Neural cell (in vitro differentiated cells): ENCODE measurements around the gene PICALM. TPM values are rescaled to one million over a fixed set of nuclear protein-coding genes. Genes with fewer than 3 reads are reported as not detected.

Source experiments
- H2AFZ ChIP-seq: fragments of 200-600, 300-800 bp; sonication (generic), shearing (Covaris generic); 2 replicates; pipeline ENCODE4 v1.6.0; 2014; ENCODE audit warnings: low read depth, mild to moderate bottlenecking, antibody characterized with exemption, low read length, moderate library complexity
- H3F3A ChIP-seq: fragments of 200-600 bp; shearing (Covaris generic); 2 replicates; pipeline ENCODE4 v1.6.1; 2016; ENCODE audit warnings: mild to moderate bottlenecking, moderate library complexity, mixed read lengths, antibody characterized with exemption, low read length; ENCODE audit not compliant: insufficient read depth, poor library complexity, severe bottlenecking
- H3K27ac ChIP-seq: fragments of 200-600, 300-800 bp; sonication (generic), shearing (Covaris generic); 2 replicates; pipeline ENCODE4 v1.5.1; 2014; ENCODE audit warnings: mild to moderate bottlenecking, low read length, moderate library complexity
- H3K27me3 ChIP-seq: fragments of 300-800, 200-600 bp; sonication (generic), shearing (Covaris generic); 2 replicates; pipeline ENCODE4 v1.6.0; 2014; ENCODE audit warnings: mild to moderate bottlenecking, low read depth, low read length, moderate library complexity; ENCODE audit not compliant: insufficient read depth
- H3K36me3 ChIP-seq: fragments of 300-800, 200-600 bp; sonication (generic), shearing (Covaris generic); 2 replicates; pipeline ENCODE4 v1.5.1; 2014; ENCODE audit warnings: mild to moderate bottlenecking, antibody characterized with exemption, low read length, moderate library complexity; ENCODE audit not compliant: insufficient read depth
- H3K4me2 ChIP-seq: fragments of 300-800, 200-600 bp; sonication (generic), shearing (Covaris generic); 2 replicates; pipeline ENCODE4 v1.6.0; 2014; ENCODE audit warnings: mild to moderate bottlenecking, low read length
- H3K4me3 ChIP-seq: fragments of 300-800, 200-600 bp; sonication (generic), shearing (Covaris generic); 2 replicates; pipeline ENCODE4 v1.5.1; 2014; ENCODE audit warnings: mild to moderate bottlenecking, low read length, moderate library complexity
- H3K79me2 ChIP-seq: fragments of 200-600 bp; shearing (Covaris generic); replicated peaks from 2 replicates; pipeline ENCODE4 v1.6.0; 2014; ENCODE audit warnings: mild to moderate bottlenecking, low read length, moderate library complexity; ENCODE audit not compliant: insufficient read depth
- H3K9ac ChIP-seq: fragments of 300-800, 200-600 bp; sonication (generic), shearing (Covaris generic); 2 replicates; pipeline ENCODE4 v1.6.1; 2016; ENCODE audit warnings: mild to moderate bottlenecking, low read length, mixed read lengths
- H3K9me2 ChIP-seq: fragments of 200-600 bp; shearing (Covaris generic); 2 replicates; pipeline ENCODE4 v1.6.1; 2016; ENCODE audit warnings: mild to moderate bottlenecking, low read length, mixed read lengths; ENCODE audit not compliant: insufficient read depth
- H3K9me3 ChIP-seq: fragments of 200-600, 300-800 bp; sonication (generic), shearing (Covaris generic); 2 replicates; pipeline ENCODE4 v1.6.1; 2016; ENCODE audit warnings: mild to moderate bottlenecking, mixed run types, low read length, moderate library complexity, mixed read lengths
- H4K20me1 ChIP-seq: fragments of 200-600 bp; shearing (Covaris generic); 2 replicates; pipeline ENCODE4 v1.6.1; 2016; ENCODE audit warnings: mild to moderate bottlenecking, mixed run types; ENCODE audit not compliant: insufficient read depth
- CTCF ChIP-seq: fragments of 450-650 bp; IDR thresholded peaks from 2 replicates; pipeline ENCODE4 v1.5.1; 2014; ENCODE audit warnings: antibody characterized with exemption, mild to moderate bottlenecking, moderate library complexity; ENCODE audit not compliant: poor library complexity, severe bottlenecking
- EP300 ChIP-seq: fragments of 450-650 bp; conservative IDR thresholded peaks from 2 replicates; pipeline ENCODE4 v1.6.1; 2014; ENCODE audit warnings: antibody characterized with exemption, mild to moderate bottlenecking, moderate library complexity; ENCODE audit not compliant: poor library complexity, severe bottlenecking
- EZH2 ChIP-seq: fragments of 200-600, 300-800 bp; shearing (Covaris generic), sonication (generic); IDR thresholded peaks from 2 replicates; pipeline ENCODE4 v1.6.1; 2014; ENCODE audit warnings: antibody characterized with exemption, low read length, borderline replicate concordance, mild to moderate bottlenecking; ENCODE audit not compliant: insufficient read depth, poor library complexity, severe bottlenecking
- MXI1 ChIP-seq: fragments of 450-650 bp; conservative IDR thresholded peaks from 2 replicates; pipeline ENCODE4 v1.6.1; 2014; ENCODE audit warnings: antibody characterized with exemption, mild to moderate bottlenecking; ENCODE audit not compliant: poor library complexity, severe bottlenecking
- POLR2AphosphoS5 ChIP-seq: IDR thresholded peaks from 2 replicates; pipeline ENCODE4 v1.6.1; 2012
- RAD21 ChIP-seq: fragments of 450-650 bp; conservative IDR thresholded peaks from 2 replicates; pipeline ENCODE4 v1.6.1; 2014; ENCODE audit warnings: antibody characterized with exemption, mild to moderate bottlenecking, moderate library complexity
- REST ChIP-seq: IDR thresholded peaks from 2 replicates; pipeline ENCODE4 v1.6.1; 2012; ENCODE audit warnings: borderline replicate concordance
- SMC3 ChIP-seq: fragments of 450-650 bp; conservative IDR thresholded peaks from 2 replicates; pipeline ENCODE4 v1.6.1; 2014; ENCODE audit warnings: antibody characterized with exemption, mild to moderate bottlenecking, moderate library complexity; ENCODE audit not compliant: poor library complexity
- TAF1 ChIP-seq: IDR thresholded peaks from 2 replicates; pipeline ENCODE4 v1.6.1; 2012; ENCODE audit warnings: low read depth
- polyA plus RNA-seq: library from polyadenylated mRNA; depleted of rRNA; stranded (reverse); fragments of >200 nt; gene quantifications from 2 replicates; pipeline ENCODE4 v1.2.3, GENCODE V29; 2014

PICALM gene
- polyA plus RNA-seq, 1 donor from 2014 or later = 161 TPM

GRCh38 chr11:86016451-86016850 lies 52.4 kb downstream of the PICALM start:
- H3K9me3 ChIP-seq = no peaks in the 10 kb centered on the region
- H3K36me3 ChIP-seq = peaks cover 12% of the 10 kb centered on the region
- no peak overlapping the region for H3K4me3 ChIP-seq
- H3K9me2 ChIP-seq = no peaks in the 10 kb centered on the region
- TF ChIP-seq SMC3 (no peak), EP300 (no peak), CTCF (no peak), POLR2AphosphoS5 (no peak), RAD21 (no peak), EZH2 (no peak), MXI1 (no peak), TAF1 (no peak), REST (no peak)
- no peak overlapping the region for H3K9ac ChIP-seq
- no peak overlapping the region for H2AFZ ChIP-seq
- H3F3A ChIP-seq = no peaks in the 10 kb centered on the region
- H3K27ac ChIP-seq = no peak overlapping the region
- no peaks in the 10 kb centered on the region for H4K20me1 ChIP-seq
- no peaks in the 10 kb centered on the region for H3K27me3 ChIP-seq
- H3K4me2 ChIP-seq = no peak overlapping the region
- peaks cover 8% of the 10 kb centered on the region for H3K79me2 ChIP-seq

GRCh38 chr11:86015699-86016098 lies 53.2 kb downstream of the PICALM start:
- Histone ChIP-seq H3F3A (no peaks in the 10 kb centered on the region), H4K20me1 (no peaks in the 10 kb centered on the region), H3K9me3 (no peaks in the 10 kb centered on the region), H3K4me3 (no peak overlapping the region), H2AFZ (no peak overlapping the region), H3K36me3 (peaks cover 12% of the 10 kb centered on the region), H3K9me2 (no peaks in the 10 kb centered on the region), H3K79me2 (peaks cover 8% of the 10 kb centered on the region), H3K27me3 (no peaks in the 10 kb centered on the region), H3K4me2 (no peak overlapping the region), H3K27ac (no peak overlapping the region), H3K9ac (no peak overlapping the region)
- no peak for TF ChIP-seq SMC3
- TF ChIP-seq CTCF = no peak
- no peak for TF ChIP-seq EZH2
